NCI-H82 (cell line): ENCODE measurements around the gene MN1.

ENCODE experiments used
- DNase-seq: peaks from one replicate; lab custom pipeline; 2025; lab: John Stamatoyannopoulos, UW

MN1 gene

GRCh38 chr22:27732841-27733240 is 68.7 kb downstream of the MN1 start:
- no peak for DNase-seq

- DNase-seq: no peak
These were observed 69.2 kb downstream of the MN1 start for GRCh38 chr22:27732391-27732790.

GRCh38 chr22:27731621-27732020 is 69.9 kb downstream of the MN1 start:
- DNase-seq: no peak

DNA sequence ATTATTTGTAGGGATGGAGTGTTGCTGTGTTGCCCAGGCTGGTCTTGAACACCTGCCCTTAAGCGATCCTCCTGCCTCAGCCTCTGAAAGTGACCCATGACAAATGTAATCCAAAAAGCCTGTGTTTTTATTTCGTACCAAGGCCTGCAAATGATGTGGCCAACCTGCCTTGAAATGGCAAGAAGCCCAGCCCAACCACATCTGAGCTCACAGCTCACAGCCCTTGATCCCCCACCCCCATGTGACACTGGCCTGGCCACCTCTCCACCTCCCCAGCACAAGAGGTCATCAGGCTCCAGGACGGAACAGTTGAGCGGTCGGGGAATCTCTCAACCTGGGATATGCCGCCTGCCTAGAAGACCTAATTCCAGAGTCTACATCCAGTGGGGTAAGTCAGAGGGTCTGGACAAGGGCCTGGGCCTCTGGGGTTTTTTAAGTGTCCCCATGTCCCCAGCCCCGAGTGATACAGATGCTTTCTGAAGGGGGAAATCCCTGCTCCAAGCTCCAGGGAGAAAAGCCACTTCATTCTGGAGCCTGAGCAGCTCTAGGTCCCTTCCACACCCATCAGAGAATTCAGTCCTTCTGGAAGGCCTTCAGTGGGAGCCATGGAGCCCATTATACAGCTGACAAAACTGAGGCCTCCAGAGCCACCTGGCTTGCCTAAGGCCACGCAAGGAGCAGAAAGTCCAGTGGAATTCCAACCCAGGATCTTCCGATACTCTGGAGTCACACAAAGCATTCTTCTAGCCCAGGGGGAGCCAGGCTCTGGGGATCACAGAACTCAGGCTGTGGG is 70.7 kb downstream of the MN1 start:
- DNase-seq: no peak

- DNase-seq: no peak
These were observed 72.3 kb downstream of the MN1 start for GRCh38 chr22:27729246-27729645.

GRCh38 chr22:27727673-27728451 is 73.7 kb downstream of the MN1 start:
- no peak for DNase-seq

- peak; percentile 20 for DNase-seq
These were observed 74.7 kb downstream of the MN1 start for GRCh38 chr22:27726686-27727449.

DNA sequence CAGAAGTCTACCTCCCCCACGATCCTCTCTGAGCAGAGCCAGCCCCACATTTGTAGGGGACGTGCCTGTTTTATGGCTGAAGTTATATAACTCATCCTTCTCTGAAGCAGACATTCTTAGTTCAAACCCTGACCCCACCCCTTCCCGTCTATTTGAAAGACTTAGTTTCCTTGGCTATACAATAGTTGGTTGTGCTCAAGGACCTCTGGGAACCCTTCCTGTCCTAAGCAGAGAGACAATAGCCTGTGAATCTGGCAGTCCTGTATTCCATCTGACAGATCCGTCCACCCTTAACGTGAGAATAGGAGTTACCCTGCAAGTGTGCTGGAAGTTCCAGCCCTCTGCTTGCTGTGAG is 75.2 kb downstream of the MN1 start:
- no peak for DNase-seq

- no peak for DNase-seq
These were observed 75.9 kb downstream of the MN1 start for GRCh38 chr22:27725661-27726060.

DNA sequence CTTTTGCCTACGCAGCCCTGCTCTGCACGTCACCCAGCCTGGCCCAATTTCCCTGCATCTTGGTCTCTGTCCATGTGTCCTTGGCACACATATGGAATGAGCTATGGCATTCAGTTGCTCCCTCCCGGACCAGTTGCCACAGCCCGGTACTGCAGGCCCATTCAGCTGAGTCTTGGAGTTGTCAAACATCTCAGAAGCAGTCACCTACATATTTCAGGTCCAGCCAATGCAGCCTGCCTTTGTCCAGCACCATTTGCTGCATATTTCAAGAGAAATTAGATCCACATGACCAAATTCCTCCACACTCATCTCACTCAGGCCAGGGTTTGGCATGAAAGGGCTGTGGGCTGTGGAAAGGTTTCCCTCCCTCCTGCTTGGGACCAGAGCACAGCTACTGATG is 76.8 kb downstream of the MN1 start:
- no peak for DNase-seq

DNA sequence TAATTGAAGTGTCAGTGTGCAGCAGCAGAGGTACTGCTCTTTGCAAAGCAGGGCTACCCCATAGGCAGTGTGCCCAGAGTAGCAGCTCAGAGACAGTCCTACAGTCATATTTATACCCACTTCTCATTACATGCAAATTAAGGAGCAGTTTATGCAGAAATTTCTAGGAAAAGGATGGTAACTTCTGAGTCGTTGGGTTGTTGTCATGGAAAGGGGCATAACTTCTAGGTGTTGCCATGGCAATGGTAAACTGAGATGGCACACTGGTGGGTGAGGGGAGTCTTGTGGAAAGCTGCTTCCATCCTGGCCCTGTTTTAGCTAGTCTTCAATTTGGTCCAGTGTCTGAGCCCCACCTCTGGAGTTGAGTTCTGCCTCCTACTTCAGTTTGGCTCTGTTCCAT is 77.4 kb downstream of the MN1 start:
- no peak for DNase-seq

DNA sequence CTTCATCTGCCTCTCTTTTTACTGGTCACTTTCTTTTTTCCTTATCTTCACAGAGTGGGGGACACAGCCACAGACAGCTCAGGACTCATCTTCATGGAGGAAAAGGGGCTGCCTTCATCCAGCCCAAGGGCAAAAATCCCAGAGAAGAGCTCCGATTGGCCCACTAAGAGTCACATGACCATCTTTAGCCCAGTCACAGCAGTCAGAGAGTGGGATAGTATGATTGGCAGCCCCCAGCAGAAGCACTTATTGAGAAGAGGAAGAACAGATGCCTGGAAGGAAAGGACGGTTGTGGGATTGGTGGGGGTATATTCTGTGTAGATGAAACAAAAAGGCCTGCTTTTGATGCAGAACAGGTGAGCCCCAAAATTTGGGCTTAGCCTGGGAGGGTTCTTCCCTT is 77.8 kb downstream of the MN1 start:
- no peak for DNase-seq

DNA sequence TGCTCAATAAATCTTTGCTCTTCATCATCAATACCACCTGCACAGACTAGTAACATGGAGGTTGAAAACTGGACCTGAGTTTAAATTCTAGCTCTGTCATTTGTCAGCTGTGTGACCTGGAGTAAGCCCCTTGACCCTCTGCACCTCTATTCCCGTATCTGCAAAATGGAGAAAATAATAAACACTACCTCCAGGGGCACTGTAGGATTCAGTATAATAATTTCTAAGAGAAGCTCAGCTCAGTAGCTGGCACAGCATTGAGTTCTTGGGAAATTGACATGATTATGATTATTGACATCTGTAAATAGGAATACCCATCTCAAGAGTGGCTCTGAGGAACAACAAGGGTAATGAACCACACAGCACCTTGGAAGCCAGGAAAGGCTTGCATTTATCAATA is 78.4 kb downstream of the MN1 start:
- no peak for DNase-seq

GRCh38 chr22:27720860-27721259 is 80.7 kb downstream of the MN1 start:
- no peak for DNase-seq

GRCh38 chr22:27719535-27720227 is 81.9 kb downstream of the MN1 start:
- DNase-seq: peak; percentile 22

DNA sequence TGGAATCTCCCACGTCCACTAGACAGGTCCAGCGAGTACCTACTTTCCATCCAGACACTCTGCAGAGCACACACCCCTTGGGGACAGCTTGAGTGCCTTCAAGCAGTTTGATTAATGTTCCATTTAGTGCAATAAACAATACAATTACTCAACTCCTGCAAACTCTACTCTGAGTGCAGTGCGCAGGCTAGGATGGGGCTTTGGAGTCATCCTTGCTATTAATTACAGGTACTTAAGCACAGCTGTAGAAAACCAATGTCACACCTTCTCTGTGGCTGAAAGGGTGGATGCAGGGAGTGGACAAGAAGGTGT is 82.6 kb downstream of the MN1 start:
- DNase-seq: no peak

GRCh38 chr22:27718186-27719035 is 83.1 kb downstream of the MN1 start:
- DNase-seq: no peak

GRCh38 chr22:27717094-27717493 is 84.5 kb downstream of the MN1 start:
- peak; percentile 3 for DNase-seq

GRCh38 chr22:27716074-27716473 is 85.5 kb downstream of the MN1 start:
- no peak for DNase-seq

DNA sequence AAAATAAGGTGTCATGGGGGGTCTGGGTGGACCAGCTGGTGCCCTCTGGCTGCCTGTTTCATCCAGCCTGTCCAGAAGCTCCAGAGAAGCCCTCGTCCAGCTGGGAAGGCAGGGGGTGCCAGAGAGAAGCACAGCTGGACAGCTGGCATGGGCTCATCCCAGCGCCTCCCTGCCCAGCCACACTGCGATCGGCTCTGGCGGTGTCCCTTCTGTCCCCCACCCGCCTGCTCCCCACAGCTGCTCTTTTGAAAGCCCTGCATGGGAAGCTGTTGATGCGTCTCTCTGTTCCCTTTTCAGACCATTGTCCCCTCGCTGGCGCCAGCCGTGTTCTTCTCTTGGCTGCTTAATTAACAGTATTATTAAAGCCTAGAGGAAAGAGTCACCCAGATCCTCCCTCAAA is 86.5 kb downstream of the MN1 start:
- DNase-seq: no peak

DNA sequence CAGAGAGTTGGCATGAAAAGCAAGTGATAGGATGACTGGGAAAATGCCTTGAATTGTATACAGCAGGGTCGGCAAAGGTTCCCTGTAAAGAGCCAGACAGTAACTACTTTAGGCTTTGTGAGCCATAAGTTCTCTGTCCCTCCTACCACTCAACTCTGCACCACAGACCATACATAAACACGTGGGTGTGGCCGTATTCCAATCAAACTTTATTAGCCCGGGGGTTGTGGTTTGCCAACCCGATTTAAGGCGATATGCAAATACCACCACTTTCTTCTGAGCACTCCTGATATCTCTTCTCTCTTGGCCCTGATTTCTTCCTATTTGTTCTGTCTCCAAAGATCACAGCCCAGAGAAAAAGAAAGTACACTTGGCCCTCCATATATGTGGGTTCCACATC is 87.5 kb downstream of the MN1 start:
- DNase-seq: no peak

GRCh38 chr22:27713461-27713860 is 88.1 kb downstream of the MN1 start:
- DNase-seq: no peak
